ENCODE measurements around the gene DYNLT2. TPM values are rescaled to one million over a fixed set of nuclear protein-coding genes. Genes with fewer than 3 reads are reported as not detected.
"Not testable (repeated sequence)": the region's sequence is repeated elsewhere in the genome, so short reads cannot be mapped to it uniquely, and the experiment has no call there.

DYNLT2 gene
- total RNA-seq, 4 donors from 2014 or later = 0.54 to 4.1 (median 1.1) TPM

DNA sequence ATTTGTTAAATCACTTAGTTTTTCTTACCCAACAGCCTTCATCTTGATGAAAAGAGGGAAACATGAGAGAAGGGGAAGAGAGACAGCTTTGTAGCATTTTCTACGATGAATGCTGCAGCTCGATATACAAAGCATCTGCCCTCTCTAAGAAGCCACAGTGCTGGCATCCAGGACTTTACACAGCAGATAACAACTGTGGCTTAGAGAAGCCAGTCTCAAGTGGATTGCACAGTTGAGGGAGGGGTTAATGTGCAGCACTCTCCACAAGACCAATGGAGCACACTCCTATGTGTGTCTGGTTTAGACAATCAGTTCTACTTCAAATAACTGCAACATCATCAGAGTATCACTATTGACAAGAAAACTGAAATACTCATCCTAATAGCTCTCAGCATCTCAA, 43.6 kb downstream of the DYNLT2 start:
- H3K4me3 ChIP-seq (ENCODE audit: low read depth, poor library complexity, severe bottlenecking) = no peak overlapping the region
- TF ChIP-seq, protein P1, sequence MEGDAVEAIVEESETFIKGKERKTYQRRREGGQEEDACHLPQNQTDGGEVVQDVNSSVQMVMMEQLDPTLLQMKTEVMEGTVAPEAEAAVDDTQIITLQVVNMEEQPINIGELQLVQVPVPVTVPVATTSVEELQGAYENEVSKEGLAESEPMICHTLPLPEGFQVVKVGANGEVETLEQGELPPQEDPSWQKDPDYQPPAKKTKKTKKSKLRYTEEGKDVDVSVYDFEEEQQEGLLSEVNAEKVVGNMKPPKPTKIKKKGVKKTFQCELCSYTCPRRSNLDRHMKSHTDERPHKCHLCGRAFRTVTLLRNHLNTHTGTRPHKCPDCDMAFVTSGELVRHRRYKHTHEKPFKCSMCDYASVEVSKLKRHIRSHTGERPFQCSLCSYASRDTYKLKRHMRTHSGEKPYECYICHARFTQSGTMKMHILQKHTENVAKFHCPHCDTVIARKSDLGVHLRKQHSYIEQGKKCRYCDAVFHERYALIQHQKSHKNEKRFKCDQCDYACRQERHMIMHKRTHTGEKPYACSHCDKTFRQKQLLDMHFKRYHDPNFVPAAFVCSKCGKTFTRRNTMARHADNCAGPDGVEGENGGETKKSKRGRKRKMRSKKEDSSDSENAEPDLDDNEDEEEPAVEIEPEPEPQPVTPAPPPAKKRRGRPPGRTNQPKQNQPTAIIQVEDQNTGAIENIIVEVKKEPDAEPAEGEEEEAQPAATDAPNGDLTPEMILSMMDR (IDR thresholded peaks at IDR 0.05) = no peak
- TF ChIP-seq POLR2A (IDR thresholded peaks at IDR 0.05) = no peak
- intact Hi-C loops (cut with DNase I; ENCODE audit: low total_unique reads) = no loop called here
- DNase-seq (ENCODE audit: low spot score in 2 of 2) = no peak
- 86 to 93% methylated on average over 2 of the region's 2 CpGs for WGBS, 2 donors

- intact Hi-C loops (cut with DNase I; ENCODE audit: low total_unique reads) = no loop called here
- no peak for DNase-seq (ENCODE audit: low spot score in 2 of 2)
- peak overlapping the region; percentile 94 for H3K4me3 ChIP-seq (ENCODE audit: low read depth, poor library complexity, severe bottlenecking)
- 2 to 4% methylated on average over 22 of the region's 22 CpGs for WGBS, 2 donors
- TF ChIP-seq, protein P1 (IDR thresholded peaks at IDR 0.05) = no peak
- no peak for TF ChIP-seq POLR2A (IDR thresholded peaks at IDR 0.05)
Measured at GRCh38 chr6:169702840-169703246, 48.5 kb downstream of the DYNLT2 start.

DNA sequence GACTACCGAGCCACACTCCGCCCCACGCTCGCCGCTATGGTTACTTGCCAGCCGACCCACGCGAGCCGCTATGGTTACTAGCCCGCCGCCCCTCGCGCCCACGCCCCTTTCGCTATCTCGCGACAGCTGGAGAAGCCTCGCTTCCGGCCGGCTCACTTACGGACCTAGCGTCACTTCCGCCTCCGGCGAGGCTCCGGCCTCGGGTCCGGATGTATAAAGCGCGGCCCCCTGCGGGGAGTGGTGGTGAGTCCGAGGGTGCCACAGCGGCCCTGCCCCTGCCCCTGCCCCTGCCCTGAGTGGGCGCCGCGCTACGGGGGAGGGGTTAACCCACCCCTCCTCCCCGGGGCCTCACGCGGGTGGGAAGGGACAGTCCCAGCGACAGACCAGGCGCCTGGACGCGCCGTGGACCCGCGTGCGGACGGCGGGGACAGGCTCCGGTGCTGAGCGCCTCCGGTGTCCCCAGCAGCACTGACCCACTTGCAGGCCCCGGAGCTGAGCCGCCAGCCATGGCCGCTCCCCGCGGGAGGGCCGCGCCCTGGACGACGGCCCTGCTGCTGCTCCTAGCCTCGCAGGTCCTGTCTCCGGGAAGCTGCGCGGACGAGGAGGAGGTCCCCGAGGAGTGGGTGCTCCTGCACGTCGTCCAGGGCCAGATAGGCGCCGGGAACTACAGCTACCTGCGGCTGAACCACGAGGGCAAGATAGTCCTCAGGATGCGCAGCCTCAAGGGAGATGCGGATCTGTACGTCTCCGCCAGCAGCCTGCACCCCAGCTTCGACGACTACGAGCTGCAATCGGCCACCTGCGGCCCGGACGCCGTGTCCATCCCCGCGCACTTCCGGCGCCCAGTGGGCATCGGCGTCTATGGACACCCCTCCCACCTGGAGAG, 49.2 kb downstream of the DYNLT2 start, which contains the start of the genes C6orf120 and WDR27:
TSS of gene C6orf120 (plus strand) at position 173 of the 886 bp plus-strand sequence. CDS start at position 507, 334 bp downstream.
TSS of gene WDR27 (minus strand) at position 76 of the 886 bp plus-strand sequence. CDS start 13,024 bp downstream, outside the sequence.
- intact Hi-C loops (cut with DNase I; ENCODE audit: low total_unique reads) = no loop called here

GRCh38 chr6:169701311-169701953, 49.9 kb downstream of the DYNLT2 start:
- intact Hi-C loops (cut with DNase I; ENCODE audit: low total_unique reads) = no loop called here
- peak overlapping the region; percentile 94 for H3K4me3 ChIP-seq (ENCODE audit: low read depth, poor library complexity, severe bottlenecking)
- peak in 1 of 2 donors; percentile 88 for DNase-seq (ENCODE audit: low spot score in 2 of 2)
- WGBS, 2 donors = 1% methylated on average over 35 of the region's 54 CpGs
- TF ChIP-seq POLR2A (IDR thresholded peaks at IDR 0.05) = no peak
- TF ChIP-seq, protein P1 (IDR thresholded peaks at IDR 0.05) = no peak

More for the DNA sequence above, 49.2 kb downstream of the DYNLT2 start, which contains the start of the genes C6orf120 and WDR27:
- H3K4me3 ChIP-seq (ENCODE audit: low read depth, poor library complexity, severe bottlenecking) = peak within 1 kb of the TSS; percentile 94
- DNase-seq (ENCODE audit: low spot score in 2 of 2) = peak; percentile 95 to 99
- 0% methylated on average over 10 to 32 of the region's 92 CpGs for WGBS, 2 donors
- peak in 1 of 2 donors; percentile 83 for TF ChIP-seq POLR2A (IDR thresholded peaks at IDR 0.05)
- TF ChIP-seq, protein P1 (IDR thresholded peaks at IDR 0.05) = no peak

- intact Hi-C loops (cut with DNase I; ENCODE audit: low total_unique reads) = no loop called here
- TF ChIP-seq, protein P1 (IDR thresholded peaks at IDR 0.05) = no peak
- no peak for TF ChIP-seq POLR2A (IDR thresholded peaks at IDR 0.05)
- no peak overlapping the region for H3K4me3 ChIP-seq (ENCODE audit: low read depth, poor library complexity, severe bottlenecking)
- no peak for DNase-seq (ENCODE audit: low spot score in 2 of 2)
- WGBS, 2 donors = 27 to 42% methylated on average over 5 of the region's 5 CpGs
Measured at GRCh38 chr6:169700296-169700695, 51.1 kb downstream of the DYNLT2 start.

- H3K4me3 ChIP-seq (ENCODE audit: low read depth, poor library complexity, severe bottlenecking); intact Hi-C loops (cut with DNase I; ENCODE audit: low total_unique reads); DNase-seq (ENCODE audit: low spot score in 2 of 2): not testable (repeated sequence)
- 93 to 96% methylated on average over 10 of the region's 10 CpGs for WGBS, 2 donors
Measured at GRCh38 chr6:169697115-169697514, 54.3 kb downstream of the DYNLT2 start.

Measured in lower leg skin (tissue), 4 donors.